Stimulated activated CD4-positive, alpha-beta T cell treated with anti-CD3 and anti-CD28 coated beads, Interleukin-12 subunit alpha, Interleukin-12 subunit beta, amount 100 ng/mL, for 24 hours (primary cell): Measurements from ENCODE around the gene MIEF1.
A peak's percentile ranks its signal among the peaks of the same experiment; 100 is the strongest.

Experiments
- DNase-seq, 2 experiments: peaks; one replicate each; pipeline ENCODE4 v3.0.0-alpha.2; 2020; ENCODE audit warnings: low read depth in 2 of 2

MIEF1 gene

DNA sequence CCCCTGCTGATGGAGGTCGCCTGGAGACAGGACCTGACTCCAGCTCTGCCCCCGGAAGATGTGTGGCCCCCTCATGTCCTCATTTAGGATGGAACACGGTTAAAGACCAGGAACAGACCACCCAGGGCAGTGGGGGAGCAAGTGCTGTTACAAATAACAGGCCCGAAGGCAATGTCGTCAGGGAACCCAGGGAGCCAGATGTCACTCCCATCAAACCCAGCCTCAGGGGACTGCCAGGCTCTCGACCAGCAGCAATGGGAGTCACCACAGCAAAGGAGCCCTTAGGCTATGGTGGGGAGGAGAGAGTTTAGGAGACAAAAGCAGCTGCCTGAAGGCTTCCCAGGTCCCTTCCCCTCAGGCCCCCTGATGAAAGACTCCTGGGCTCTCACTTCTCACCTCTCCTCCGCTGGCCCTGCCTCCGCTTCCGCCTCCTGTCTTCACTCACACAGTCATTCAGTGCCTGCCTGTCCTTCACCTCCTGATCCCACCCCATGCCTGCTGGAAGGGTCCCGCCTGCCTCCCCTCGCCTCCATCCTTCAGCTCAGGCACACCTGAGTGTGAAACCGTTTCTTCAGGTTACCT is 26.1 kb downstream of the MIEF1 start:
- no peak for DNase-seq

DNA sequence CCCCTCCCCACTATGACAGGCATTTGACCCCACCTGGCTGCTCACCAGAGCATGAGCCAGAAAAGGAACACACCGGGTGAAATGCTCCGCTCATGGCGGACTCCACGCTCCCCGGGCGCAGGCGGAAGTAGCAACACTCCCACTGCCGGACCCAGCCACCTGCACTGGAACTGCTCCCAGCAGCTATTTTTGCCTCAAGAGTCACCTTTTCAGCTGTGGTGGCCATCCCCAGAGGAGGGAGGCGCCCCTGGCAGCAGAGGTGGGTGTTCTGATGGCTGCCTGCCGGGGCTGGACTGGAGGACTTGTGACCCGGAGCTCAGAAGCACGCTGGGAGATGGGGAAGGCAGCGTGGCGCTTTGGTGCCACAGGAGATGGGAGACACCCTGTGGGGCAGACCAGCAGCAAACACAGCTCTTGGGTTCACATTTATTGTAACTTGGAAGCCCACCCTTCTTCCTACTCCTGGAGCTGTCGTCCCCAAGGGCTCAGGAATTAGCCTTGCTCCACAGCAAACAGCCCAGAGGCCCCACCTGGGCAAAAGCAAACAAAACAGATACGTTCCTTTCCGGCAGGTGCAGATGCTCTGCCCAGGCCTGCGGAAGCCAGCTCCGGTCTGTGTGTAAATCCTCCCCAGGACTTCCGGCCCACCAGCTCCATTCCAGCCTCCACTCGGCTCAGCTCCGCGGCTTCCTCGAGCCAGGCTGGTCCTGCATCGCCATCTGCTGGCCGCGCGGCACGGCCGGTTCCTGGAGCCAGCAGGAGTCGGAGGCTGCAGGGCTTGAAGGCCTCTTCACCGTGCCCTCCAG is 26.8 kb downstream of the MIEF1 start:
- DNase-seq: peak; percentile 82 to 84

- DNase-seq: no peak
Measured at GRCh38 chr22:39529487-39529851, 27.4 kb downstream of the MIEF1 start.

GRCh38 chr22:39530116-39530515 is 28.0 kb downstream of the MIEF1 start:
- no peak for DNase-seq

- DNase-seq: no peak
Measured at GRCh38 chr22:39530692-39531331, 28.7 kb downstream of the MIEF1 start.

GRCh38 chr22:39532215-39533073 is 30.4 kb downstream of the MIEF1 start, which contains the start of gene RPS19BP1:
TSS of gene RPS19BP1 (minus strand) at chr22:39532748. CDS start at chr22:39532738, 10 bp downstream.
- DNase-seq: peak; percentile 97 to 100

DNA sequence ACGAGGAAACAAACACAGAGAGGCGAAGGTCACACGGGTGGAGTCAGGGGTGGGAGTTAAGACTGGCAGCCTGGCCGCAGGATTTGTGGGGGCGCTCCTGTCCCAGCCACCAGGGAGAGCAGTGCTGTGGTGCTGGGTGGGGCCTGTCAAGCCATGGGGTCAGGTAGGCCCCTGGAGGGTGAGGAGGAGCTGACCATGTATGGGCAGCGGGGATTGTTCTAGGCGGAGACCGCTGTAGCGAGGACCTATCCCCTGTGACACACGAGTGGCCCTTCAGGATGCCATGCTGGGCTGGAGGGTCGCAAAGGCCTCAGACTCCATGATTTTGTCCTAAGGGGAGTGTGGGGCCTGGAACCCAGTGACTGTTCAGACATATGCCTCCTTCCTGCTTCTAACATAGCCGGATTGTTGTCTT is 32.0 kb downstream of the MIEF1 start:
- no peak for DNase-seq

- DNase-seq: peak; percentile 55 to 84
Measured at GRCh38 chr22:39534591-39535356, 32.7 kb downstream of the MIEF1 start.

DNA sequence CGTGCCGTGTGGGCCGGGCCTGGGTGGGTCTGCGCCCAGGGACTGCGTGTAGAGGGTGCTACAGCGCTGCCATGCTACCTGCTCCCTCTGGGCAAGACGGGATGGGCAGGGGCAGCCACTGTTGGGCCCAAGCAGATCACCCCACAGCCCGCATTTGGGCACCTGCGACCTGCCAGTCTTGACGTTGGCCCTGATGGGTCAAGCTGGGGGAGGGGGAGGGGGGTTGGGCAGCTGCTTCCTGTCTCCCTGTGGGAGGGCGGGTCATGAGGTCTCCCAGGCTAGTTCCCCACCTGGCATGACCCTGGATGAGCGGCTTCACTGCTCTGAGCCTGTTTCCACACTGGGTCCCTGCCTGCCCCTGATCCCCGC is 33.3 kb downstream of the MIEF1 start:
- no peak for DNase-seq

- no peak for DNase-seq
Measured at GRCh38 chr22:39535831-39536449, 33.9 kb downstream of the MIEF1 start.

DNA sequence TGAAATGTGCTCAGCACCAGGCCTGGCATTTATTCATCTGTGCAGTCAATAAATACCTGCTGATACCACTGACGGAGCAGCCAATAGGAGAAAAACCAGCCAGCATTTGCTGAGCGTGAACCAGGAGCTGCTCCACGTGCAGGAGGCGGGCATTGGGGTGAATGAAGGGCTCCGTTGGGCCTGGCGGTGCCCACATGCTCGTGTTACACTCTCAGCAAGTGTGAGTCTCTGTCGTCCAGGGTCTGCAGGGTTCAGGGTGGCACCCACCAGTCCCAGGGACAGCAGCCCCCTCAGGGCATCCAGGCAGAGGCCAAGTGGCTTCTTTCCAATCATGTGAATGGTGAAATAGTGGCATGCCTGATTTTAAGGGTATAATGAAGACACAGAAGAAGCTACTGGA is 34.6 kb downstream of the MIEF1 start:
- DNase-seq: no peak

GRCh38 chr22:39537975-39538374 is 35.9 kb downstream of the MIEF1 start:
- DNase-seq: no peak

GRCh38 chr22:39543095-39543494 is 41.0 kb downstream of the MIEF1 start:
- no peak for DNase-seq

GRCh38 chr22:39545386-39546365 is 43.6 kb downstream of the MIEF1 start:
- DNase-seq: peak in 1 of 2 experiments; percentile 63

DNA sequence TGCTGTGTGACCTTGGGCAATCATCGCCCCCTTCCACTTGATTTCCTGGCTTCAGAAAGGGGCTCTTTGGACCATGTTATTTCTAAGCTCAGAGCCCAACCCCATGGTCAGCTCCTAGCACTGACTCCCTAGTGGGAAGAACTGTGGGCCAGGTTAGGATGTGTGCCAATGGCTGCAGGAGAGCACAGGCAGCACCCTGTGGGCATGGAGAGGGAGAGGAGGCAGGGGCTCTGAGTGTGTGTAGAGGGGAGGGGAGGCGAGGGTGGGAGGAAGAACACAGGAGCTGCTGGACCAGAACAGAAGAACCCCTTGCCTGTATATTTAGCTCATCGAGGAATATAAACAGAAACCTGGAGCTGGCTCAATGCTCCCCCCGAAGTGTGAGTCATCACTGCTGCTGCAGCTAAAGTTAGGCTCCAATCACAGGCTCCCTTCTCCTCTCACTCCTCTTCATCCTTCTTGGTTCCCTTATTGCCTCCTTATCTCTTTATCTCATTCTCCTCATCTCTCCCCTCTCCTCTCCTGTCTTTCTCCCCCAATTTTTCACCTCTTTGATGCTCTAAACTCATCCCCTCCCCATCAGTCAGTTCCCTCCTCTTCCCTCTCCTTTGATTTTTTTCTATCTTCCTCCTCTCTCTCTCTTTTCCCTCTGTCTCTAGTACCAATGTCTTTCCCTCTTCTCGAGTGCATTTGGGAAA is 44.9 kb downstream of the MIEF1 start:
- DNase-seq: no peak

GRCh38 chr22:39547587-39547947 is 45.5 kb downstream of the MIEF1 start:
- no peak for DNase-seq

- no peak for DNase-seq
Measured at GRCh38 chr22:39553429-39553828, 51.3 kb downstream of the MIEF1 start.

DNA sequence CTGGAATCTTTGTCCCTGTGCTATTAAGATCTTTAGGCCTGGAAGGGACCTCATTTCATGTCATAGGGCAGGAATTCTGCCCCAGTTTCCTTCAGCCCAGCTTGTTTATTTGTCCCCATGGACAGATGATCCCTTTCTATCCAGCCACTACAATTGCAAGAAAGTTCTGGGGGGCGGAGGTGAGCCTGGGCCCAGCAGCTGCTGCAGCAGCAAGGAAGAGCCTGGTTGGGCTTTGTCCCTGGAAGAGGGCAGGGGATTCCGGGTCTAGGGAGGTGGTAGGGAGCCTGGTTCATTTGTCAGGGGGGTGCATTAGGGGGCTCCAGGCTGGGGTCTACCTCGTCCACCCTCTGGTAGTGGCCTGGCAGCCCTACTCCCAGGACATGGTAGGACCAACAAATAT is 52.1 kb downstream of the MIEF1 start:
- DNase-seq: no peak
